Panc1 (cell line): ENCODE results near the gene CYFIP2. TPM values are rescaled to one million over a fixed set of nuclear protein-coding genes. Genes with fewer than 3 reads are reported as not detected.

Experiments used
- ATAC-seq: fragments of 200-7000 bp; cut with Tn5 transposase; 2 replicates; pipeline ENCODE4 v1.9.1; 2020; ENCODE audit warnings: mild to moderate bottlenecking, moderate library complexity
- Bru-seq: library from RNA; stranded (reverse); fragments of 400-500 nt; gene quantifications from one replicate; lab custom pipeline; 2021; lab: Mats Ljungman, UMichigan
- BruChase-seq, 2 experiments: library from RNA; stranded (reverse); fragments of 400-500 nt; gene quantifications; one replicate each; lab custom pipeline; 2021; lab: Mats Ljungman, UMichigan
- BruUV-seq: library from RNA; stranded (reverse); fragments of 400-500 nt; replicated peaks from 2 replicates; lab custom pipeline; 2021; lab: Mats Ljungman, UMichigan
- CTCF ChIA-PET: fragments of 300-600 bp; sonication (Branson Sonifier 250); formaldehyde crosslinking; loops from one replicate; lab custom pipeline; 2022; ENCODE audit warnings: antibody characterized with exemption; lab: Charles Lee
- POLR2A ChIA-PET: fragments of 300-600 bp; sonication (Branson Sonifier 250); formaldehyde crosslinking; loops from one replicate; lab custom pipeline; 2022; ENCODE audit warnings: antibody characterized with exemption; lab: Charles Lee
- DNase-seq: peaks from one replicate; pipeline ENCODE4 v3.0.0-alpha.2; 2010; ENCODE audit warnings: low read depth, low spot score
- H3K27ac ChIP-seq: 2 replicates; pipeline ENCODE4 v1.5.1; 2011; ENCODE audit warnings: mild to moderate bottlenecking, low read length, inconsistent platforms
- H3K27me3 ChIP-seq: fragments of 200-500 bp; sonication (Bioruptor generic); 2 replicates; pipeline ENCODE4 v1.6.0; 2014; ENCODE audit warnings: low read length, inconsistent platforms; ENCODE audit not compliant: control insufficient read depth, insufficient read depth
- H3K36me3 ChIP-seq: fragments of 200-500 bp; sonication (Bioruptor generic); 2 replicates; pipeline ENCODE4 v1.5.1; 2014; ENCODE audit warnings: inconsistent platforms, mild to moderate bottlenecking, low read length, moderate library complexity; ENCODE audit not compliant: control insufficient read depth, insufficient read depth
- H3K4me1 ChIP-seq: 2 replicates; pipeline ENCODE4 v1.5.1; 2011; ENCODE audit warnings: inconsistent platforms, mild to moderate bottlenecking, low read length, moderate library complexity; ENCODE audit not compliant: control insufficient read depth, insufficient read depth
- H3K4me3 ChIP-seq, 2 experiments: 2 replicates each; pipeline ENCODE4 v1.5.1; 2011 to 2012; ENCODE audit warnings: low read depth in 2 of 2, low read length in 2 of 2, mild to moderate bottlenecking in 2 of 2, inconsistent platforms in 1 of 2, moderate library complexity in 1 of 2
- H3K9me3 ChIP-seq: fragments of 200-500 bp; sonication (Bioruptor generic); 2 replicates; pipeline ENCODE4 v1.5.1; 2014; ENCODE audit warnings: low read depth, mild to moderate bottlenecking, inconsistent platforms, low read length, moderate library complexity; ENCODE audit not compliant: control insufficient read depth, insufficient read depth
- CTCF ChIP-seq: fragments of 450-650 bp; IDR thresholded peaks from 2 replicates; pipeline ENCODE4 v1.5.1; 2017; ENCODE audit warnings: mild to moderate bottlenecking
- POLR2AphosphoS5 ChIP-seq: IDR thresholded peaks from 2 replicates; pipeline ENCODE4 v1.6.1; 2012; ENCODE audit warnings: mild to moderate bottlenecking, low read depth, low read length, moderate library complexity
- REST ChIP-seq, 2 experiments: IDR thresholded peaks; 2 replicates each; pipeline ENCODE4 v1.6.1; 2011 to 2012; ENCODE audit warnings: low read depth in 2 of 2, control low read depth in 1 of 2, low read length in 1 of 2, mild to moderate bottlenecking in 1 of 2, moderate library complexity in 1 of 2; ENCODE audit not compliant: insufficient read depth in 1 of 2
- SIN3A ChIP-seq: IDR thresholded peaks from 2 replicates; pipeline ENCODE4 v1.6.1; 2012; ENCODE audit warnings: low read depth, mild to moderate bottlenecking, low read length, moderate library complexity, borderline replicate concordance; ENCODE audit not compliant: insufficient read depth
- TCF7L2 ChIP-seq: IDR thresholded peaks from 2 replicates; pipeline ENCODE4 v1.6.1; 2011; ENCODE audit warnings: mild to moderate bottlenecking, low read depth, low read length, inconsistent platforms
- in situ Hi-C: cut with HindIII; loops from 2 replicates; pipeline ENCODE4 v1.10.0; 2016; ENCODE audit warnings: low sequenced_read_pairs, low pct_unique_long_range_greater_than_20kb
- intact Hi-C: fragments of 100-400 bp; cut with micrococcal nuclease; formaldehyde crosslinking; loops from one replicate; pipeline ENCODE4 v1.10.0; 2022; ENCODE audit not compliant: unreplicated experiment
- long read RNA-seq: library from polyadenylated mRNA; unstranded; transcript quantifications from one replicate; pipeline ENCODE4 v2.0.0, GENCODE V29; 2021; ENCODE audit not compliant: unreplicated experiment
- polyA plus RNA-seq: library from polyadenylated mRNA; unstranded; fragments of >200 nt; gene quantifications from one replicate; pipeline ENCODE4 v1.2.1, GENCODE V29; 2012; ENCODE audit warnings: missing spikeins; ENCODE audit not compliant: insufficient read length
- total RNA-seq: library from RNA; stranded (reverse); gene quantifications from one replicate; pipeline ENCODE4 v1.2.1, GENCODE V29; 2021; ENCODE audit not compliant: unreplicated experiment

CYFIP2 gene
- total RNA-seq, result 0.80 TPM
- polyA plus RNA-seq, result 0.65 TPM
- percentile 14 among the genes with signal in this experiment for Bru-seq, nascent RNA
- percentile 17 among the genes with signal in this experiment for BruChase-seq, experiment 1, labeled RNA remaining after a 2-hour chase
- BruChase-seq, experiment 2, labeled RNA remaining after a 6-hour chase, result percentile 21 among the genes with signal in this experiment
- long read RNA-seq, full-length matches to known transcripts, result 1 of 2 reads
- long read RNA-seq, partial matches to known transcripts, result 0 of 2 reads
- long read RNA-seq, other reads (novel, unspliced or antisense), result 1 of 2 reads

GRCh38 chr5:157265714-157266285, at the start of gene CYFIP2:
Gene CYFIP2, plus strand, starts transcription at chr5:157266123. Its CDS starts 19,239 bp downstream, at chr5:157285362.
- TF ChIP-seq POLR2AphosphoS5 (no peak), REST (IDR thresholded peaks at IDR 0.05; ENCODE audit: insufficient read depth in 1 of 2, low read depth in 2 of 2, low read length in 1 of 2) (no peak), CTCF (no peak), SIN3A (no peak)
- Histone ChIP-seq H3K4me3 (peak within 1 kb of the TSS; percentile 46 to 58), H3K36me3 (no peaks in the 10 kb centered on the region; the same call in 1 of the 2 replicates), H3K27me3 (peaks cover 21% of the 10 kb centered on the region), H3K4me1 (no peaks in the 10 kb centered on the region), H3K27ac (no peak within 1 kb of the TSS), H3K9me3 (no peaks in the 10 kb centered on the region)
- CTCF ChIA-PET, result no interaction called here
- in situ Hi-C loops (no loop called here), intact Hi-C loops (loop anchor here (2.0 kb wide), 1 partner anchor 117 kb away; no protein-coding TSS in a partner anchor)
- POLR2A ChIA-PET, result no interaction called here
- no TSS peak for BruUV-seq
- no peak for DNase-seq
- ATAC-seq, result peak; percentile 95

- ATAC-seq, result no peak
- POLR2A ChIA-PET, result no interaction called here
- DNase-seq, result no peak
- Histone ChIP-seq H3K4me3 (no peak overlapping the region), H3K4me1 (no peaks in the 10 kb centered on the region), H3K36me3 (no peaks in the 10 kb centered on the region), H3K27ac (no peak overlapping the region), H3K27me3 (no peaks in the 10 kb centered on the region), H3K9me3 (no peaks in the 10 kb centered on the region)
- no TSS peak for BruUV-seq
- intact Hi-C loops (no loop called here), in situ Hi-C loops (no loop called here)
- TF ChIP-seq SIN3A (no peak), REST (IDR thresholded peaks at IDR 0.05; ENCODE audit: insufficient read depth in 1 of 2, low read depth in 2 of 2, low read length in 1 of 2) (no peak), CTCF (no peak), TCF7L2 (no peak), POLR2AphosphoS5 (no peak)
- CTCF ChIA-PET, result interaction anchor here (0.5 kb wide), 1 partner anchor 451 kb away, joined by 10 read pairs; no protein-coding TSS in a partner anchor
Observed at GRCh38 chr5:157216391-157217142, 49.4 kb upstream of the CYFIP2 start.
